Measurements from ENCODE around the gene STIM1.

The STIM1 gene

DNA sequence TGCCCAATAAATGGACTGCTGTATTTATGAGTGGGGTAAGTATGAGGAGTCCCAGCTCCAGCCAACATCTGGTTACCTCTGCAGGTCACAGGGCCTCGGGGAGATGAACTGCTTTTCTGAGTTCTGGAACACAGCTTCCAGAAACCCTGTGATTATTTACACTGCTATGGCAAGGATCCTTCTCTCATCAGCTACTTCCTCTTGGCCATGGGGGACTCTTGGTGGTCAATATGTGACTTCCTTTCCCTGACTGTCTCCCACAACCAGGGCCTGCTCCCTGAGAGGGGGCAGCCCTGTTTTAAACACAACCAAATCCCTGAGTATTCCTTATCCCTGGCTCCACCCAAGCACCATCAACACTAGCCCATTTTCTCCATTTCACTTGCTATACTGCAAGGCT is 24.7 kb upstream of the STIM1 start:
- DNase-seq (ENCODE audit: low read depth): no peak

DNA sequence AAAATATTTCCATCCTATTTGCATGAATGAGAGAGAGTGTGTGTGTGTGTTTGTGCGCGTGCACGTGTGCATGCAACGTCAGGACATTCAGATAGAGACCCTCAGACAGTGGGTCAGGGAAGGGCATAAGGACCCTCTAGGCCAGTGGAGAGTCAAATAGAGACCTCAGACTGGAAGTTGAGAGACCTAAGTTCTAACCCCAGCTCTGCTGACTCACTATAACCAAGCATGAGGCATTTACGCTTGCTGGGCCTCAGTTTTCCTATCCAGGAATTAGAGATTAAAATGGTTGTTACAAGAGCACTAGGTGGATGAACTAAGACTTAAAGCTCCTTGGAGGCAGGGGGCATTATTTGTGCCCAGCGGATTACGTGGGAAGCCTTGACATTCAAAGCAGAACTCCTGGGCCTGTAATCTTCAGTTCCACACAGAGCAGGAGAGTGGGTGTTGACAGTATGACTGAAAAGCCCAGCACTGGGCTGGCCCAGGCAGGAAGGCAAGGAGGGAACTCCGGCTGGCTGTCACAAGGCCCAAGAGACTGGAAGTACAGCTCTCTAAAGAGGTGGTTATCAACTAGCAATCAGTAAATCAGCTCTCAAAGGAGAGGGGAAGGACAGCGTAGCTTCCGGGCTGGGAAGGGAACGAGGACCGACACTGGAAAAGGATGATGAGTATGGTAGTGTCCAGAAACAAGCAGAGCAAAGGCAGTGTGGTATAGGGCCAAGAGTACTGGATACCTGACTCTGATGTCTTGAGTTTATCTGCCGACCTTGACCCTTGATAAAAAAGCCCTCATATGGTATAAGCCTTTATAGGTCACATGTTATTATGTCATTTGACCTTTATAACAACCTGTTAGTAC is 23.9 kb upstream of the STIM1 start:
- no peak for DNase-seq (ENCODE audit: low read depth)

DNA sequence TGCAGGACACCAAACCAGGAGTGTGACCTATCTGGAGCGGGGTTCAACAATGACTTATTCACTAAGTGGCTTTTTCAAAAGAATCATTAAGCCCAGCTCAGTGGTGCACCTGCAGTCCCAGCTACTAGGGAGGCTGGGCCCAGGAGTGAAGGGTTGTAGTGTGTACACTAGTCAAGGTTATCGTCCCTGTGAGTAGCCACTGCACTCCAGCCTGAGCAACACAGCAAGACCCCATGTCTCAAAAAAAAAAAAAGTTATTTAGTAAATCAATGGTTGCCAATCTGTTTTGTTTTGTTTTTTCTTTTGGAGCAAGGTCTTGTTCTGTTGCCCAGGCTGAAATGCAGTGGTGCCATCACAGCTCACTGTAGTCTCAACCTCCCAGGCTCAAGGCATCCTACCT is 22.6 kb upstream of the STIM1 start:
- DNase-seq (ENCODE audit: low read depth): no peak

DNA sequence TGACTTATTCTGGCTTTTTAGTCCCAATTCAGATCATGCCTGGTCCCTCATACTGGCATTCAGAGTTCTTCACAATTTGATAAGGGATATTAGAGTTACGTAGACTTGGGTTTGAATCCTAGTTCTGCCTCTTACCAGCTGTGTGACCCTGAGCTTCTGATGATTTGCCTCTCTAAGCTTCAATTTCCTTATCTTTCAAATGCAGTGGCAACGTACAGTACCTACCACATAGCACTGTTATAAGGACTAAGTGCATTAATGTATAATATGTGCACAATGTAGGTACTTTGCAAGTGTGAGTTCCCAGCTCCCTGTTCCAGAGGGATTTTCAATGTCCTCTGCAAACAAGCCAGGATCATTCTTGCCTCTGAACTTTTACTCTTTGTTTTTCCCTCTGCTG is 22.0 kb upstream of the STIM1 start:
- no peak for DNase-seq (ENCODE audit: low read depth)

DNA sequence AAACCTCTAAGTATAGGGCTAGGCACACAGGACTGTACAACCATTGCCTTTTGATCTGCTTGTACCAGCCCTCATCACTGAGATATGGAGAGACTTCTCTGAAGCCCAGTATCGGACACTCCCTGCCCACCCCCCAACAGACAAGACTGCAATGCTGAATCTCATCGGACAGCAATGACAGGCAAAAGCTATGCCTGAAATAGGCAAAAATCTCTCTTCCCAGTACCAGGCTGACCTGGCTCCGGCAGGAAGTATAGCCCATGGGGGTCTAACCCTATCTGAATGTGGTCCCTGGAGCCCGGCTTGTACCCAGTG is 21.2 kb upstream of the STIM1 start:
- DNase-seq (ENCODE audit: low read depth): no peak

DNA sequence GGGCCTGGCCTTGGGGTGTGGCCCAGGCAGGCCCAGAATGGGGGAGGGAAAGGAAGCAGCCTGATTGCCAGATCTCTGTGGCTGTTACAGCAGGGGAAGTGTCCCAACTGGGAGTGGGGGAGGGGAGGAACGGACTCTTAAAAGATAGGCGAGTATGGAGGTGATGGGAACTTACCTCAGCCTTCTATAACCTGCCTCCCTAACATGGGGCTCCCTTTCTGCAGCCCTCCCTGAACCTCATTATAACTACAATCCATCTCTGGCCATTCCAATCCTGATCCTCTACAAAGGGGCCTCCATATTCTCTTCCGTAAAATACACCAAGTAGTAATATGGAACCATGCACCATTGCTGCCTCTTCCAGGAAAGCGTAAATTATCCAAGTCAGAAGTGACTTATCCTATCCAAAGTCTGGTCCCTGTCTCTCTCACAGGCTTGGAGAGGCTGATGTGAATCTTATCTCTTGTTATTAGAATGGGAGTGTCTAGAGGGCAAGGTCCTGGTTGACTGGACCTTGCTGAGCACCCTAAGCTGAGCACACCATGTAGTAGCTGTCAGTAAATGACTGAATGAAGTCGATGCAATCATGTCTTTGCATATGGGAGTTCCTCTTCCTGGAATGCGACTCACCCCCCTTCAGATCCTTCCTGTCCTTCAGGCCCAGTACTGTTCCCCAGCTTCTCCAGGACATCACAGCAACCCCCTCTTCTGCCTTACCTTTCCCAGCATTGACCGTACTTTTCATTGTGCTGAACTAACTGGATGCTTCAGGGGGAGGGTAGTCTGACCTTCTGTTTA is 20.6 kb upstream of the STIM1 start:
- DNase-seq (ENCODE audit: low read depth): no peak

DNA sequence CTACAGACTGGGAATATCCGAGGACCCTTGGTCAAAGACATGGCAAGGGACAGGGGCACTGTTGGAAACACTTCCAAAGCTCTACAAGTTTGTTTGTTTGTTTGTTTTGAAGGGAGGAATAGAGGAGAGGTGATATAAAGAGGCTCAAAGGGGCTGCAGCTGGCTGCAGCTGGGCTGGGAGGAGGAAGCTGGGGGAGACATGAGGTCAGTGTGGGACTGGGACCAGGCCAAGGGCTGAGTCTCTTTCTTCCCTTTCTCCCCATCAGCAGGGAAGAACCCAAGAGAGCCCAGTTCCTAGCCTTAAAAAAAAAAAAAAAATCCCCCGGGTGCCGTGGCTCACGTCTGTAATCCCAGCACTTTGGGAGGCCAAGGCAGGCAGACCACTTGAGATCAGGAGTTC is 19.7 kb upstream of the STIM1 start:
- no peak for DNase-seq (ENCODE audit: low read depth)

DNA sequence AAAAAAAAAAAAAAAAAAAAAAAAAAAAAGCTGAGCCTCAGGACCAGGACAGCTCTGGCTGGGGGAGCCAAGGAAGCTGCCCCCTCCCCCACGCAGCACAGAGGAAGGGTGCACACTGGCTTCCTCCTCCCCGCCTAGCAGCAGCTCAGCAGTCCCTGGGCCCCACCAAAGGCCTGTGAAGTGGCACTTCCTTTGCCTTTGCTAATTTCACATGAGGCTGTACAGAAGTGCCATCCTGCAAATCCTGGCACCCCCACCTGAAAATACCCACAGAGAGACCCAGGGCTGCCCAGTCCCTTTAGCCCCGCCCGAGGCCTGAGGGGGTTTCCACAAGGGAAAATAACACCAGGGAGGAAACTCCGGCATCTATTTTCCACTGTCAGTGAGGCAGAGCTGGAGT is 18.6 kb upstream of the STIM1 start:
- no peak for DNase-seq (ENCODE audit: low read depth)

DNA sequence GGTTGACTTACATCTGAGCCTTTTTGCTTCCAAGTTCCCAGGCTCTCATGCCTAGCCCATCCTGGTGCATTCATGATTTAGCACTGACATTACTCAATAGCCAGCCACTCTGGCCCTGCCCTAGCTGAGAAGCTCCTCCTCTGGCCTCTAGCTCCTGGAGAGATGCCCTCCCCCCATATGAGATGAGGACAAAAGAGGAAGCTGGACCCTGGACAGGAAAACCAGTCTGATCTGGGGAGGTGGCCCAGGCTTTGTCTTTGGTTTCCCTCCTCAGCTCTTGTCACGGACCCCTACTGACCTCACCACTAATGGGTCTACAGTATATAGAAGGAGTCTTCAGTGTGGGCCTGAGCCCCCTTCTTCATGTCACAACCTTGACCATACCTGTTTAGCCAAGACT is 17.7 kb upstream of the STIM1 start:
- DNase-seq (ENCODE audit: low read depth): no peak

DNA sequence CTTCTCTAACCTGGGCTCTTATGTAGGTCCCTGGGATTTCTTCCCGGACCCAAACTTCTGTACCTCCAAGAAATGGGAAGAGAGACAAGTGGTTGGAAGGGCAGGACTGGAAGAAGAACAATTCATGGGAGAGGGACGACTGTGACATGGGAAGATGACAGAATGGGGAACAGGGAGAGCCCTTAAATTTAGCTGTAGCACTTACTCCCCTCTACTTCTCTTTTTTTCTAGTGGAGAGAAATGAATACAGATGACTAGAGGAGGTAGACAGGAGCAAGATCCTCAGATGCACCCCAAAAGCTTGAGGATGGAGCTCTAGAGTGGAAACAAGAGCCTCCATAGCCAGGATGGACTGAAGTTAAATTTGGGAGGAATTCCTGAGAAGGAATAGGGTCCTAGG is 17.0 kb upstream of the STIM1 start:
- no peak for DNase-seq (ENCODE audit: low read depth)

DNA sequence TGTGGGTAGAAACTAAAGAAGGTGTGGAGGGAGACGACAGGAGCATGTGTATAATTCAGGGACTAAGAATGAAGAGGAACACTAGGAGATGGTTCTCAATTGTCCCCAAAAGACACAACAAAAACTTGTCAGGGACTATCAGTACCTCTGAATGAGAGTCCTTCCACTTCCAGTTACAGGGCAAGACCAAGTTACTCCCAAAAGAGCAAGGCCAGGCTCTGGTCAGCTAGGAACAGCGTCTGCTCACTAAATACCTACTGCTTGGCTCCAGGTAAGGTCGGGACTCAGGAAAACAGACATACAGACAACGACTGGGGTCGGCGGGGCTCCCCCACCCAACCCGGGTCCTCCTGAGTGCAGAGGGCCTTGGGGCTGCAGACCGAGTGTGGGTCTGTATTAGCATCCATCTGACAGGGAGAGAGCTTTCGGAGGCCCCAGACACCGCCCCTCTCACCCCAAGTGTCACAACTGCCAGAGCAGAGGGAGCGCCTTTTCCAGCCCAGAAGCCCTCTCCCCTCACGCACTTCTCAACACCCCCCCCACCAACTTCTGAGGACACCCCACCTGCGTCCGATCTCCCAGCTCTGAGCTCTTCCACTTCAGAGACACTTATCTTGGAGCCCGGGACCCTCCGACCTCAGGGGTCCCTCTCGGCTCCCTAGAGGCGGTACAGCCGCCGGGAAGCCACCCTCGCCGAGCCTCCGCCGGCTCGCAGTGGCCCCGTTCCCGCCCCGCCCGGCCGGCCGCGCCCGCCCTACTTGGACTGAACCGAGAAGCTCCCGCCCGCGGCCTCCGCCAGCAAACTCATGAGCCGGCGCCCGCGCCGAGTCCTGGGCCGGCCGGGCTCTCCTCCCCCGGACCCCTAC is 15.2 kb upstream of the STIM1 start:
- DNase-seq (ENCODE audit: low read depth): no peak

DNA sequence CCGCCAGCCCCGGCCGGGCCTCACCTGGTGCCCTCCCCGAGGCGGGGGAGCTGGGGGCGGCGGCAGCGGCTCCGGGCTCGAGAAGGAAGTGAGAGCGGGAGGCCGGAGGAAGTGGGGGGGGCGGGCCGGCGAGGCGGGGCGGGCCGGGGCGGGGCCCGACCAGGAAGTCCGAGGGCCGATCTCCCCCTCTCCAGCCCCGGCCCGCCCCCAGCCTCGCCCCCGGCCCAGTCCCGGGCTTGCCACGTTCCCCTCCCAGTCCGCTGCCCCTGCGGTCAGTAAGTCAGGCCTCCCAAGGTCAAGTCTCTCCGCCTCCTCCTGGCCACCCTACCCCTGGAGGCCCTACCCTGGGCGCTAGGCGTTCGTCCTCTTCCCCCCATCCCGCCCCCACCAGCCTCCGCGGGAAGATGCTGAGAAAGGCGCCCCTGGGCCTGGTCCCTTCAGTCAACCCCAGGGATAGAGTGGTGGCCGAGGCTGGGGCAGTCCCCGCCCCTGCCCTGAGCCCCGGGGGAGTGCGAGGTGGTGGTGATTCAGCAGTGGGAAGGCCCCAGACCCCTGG is 14.5 kb upstream of the STIM1 start, which contains the start of gene RHOG:
TSS of gene RHOG (minus strand) at position 90 of the 556 bp plus-strand sequence. CDS start 12,821 bp downstream, outside the sequence.
- DNase-seq (ENCODE audit: low read depth): peak; percentile 64

DNA sequence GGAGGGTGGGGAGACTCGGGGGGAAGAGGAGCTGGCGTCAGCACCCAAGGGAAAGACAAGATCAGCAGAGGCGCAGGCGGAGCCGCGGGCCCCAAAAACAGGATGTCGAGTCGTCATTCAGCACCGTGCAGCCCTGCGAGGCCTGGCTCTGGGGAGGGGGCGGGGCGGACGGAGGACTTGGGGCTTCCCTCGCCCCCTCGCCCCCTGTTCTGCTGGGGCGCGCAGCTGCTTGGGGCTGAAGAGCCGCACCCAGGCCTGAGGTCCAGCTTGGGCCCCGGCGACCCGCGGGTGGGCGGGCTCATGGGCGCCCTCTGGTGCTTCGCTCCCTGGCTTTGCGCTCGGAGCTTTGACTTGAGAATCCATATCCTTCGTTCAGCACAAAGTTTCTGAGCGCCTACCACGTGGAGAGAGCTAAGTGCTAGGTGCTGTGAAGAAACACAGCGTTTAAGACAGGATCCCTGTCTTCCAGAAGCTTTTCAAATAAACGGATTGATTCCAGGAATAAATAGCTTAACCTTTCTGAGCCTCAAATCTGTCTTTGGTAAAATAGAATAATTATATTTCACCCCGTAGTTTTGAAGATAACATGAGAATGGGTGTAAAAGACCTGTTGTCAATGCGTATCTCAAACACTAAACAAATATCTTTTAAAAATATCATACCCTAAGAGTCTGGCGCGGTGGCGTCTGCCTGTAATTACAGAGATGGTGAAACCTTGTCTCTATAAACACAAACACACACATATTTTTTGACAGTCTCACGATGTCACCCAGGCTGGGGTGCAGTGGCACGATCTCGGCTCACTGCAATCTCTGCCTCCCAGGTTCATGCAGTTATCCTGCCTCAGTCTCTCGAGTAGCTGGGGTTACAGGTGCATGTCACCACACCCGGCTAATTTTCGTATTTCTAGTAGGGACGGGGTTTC is 13.8 kb upstream of the STIM1 start:
- peak; percentile 65 for DNase-seq (ENCODE audit: low read depth)

DNA sequence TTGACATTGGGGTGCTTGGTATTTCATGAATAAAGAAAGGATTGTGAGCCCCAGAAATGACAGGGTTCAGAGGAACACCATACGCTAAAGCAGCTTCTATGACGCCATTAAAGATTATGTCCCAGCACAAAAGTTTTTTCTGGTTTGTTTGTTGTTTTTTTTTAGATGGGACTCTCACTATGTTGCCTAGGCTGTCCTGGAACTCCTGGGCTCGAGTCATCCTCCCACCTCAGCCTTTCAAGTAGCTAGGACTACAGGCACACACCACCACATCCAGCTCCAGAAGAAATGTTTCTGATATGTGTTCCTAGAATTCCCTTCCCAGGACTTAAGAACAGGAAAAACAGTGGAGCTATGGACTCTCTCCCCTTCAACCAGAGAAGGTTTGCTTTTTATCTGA is 12.1 kb upstream of the STIM1 start:
- no peak for DNase-seq (ENCODE audit: low read depth)

DNA sequence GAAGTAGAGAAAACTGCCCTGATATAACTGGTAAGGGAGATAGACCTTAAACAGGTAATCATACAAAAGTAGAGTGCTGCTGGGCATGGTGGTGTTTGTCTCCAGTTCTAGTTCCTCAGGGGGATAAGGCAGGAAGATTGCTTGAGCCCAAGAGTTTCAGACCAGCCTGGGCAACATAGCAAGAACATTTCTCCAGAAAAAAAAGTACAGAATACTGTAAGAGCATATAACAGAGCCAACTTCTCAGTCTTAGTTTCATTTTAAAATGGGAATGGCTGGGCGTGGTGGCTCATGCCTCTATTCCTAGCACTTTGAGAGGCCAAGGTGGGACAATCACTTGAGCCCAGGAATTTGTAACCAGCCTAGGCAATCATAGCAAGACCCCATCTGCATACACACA is 10.2 kb upstream of the STIM1 start:
- DNase-seq (ENCODE audit: low read depth): no peak

DNA sequence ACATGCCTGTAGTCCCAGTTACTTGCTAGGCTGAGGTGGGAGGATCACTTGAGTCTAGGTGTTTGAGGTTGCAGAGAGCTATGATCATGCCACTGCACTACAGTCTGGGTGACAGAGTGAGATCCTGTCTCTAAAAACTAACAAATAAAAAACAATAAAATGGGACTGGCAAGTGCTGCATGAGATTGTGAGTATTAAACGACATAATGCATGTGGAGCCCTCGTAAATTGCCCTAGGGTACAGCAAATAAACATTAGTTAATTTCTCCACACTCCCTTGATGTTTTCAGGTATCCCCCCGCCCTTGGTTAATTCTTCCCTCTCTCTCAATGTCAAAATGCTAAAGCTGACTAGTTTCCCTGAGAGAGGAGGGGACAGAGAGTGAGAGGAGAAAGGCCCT is 9.8 kb upstream of the STIM1 start:
- no peak for DNase-seq (ENCODE audit: low read depth)

DNA sequence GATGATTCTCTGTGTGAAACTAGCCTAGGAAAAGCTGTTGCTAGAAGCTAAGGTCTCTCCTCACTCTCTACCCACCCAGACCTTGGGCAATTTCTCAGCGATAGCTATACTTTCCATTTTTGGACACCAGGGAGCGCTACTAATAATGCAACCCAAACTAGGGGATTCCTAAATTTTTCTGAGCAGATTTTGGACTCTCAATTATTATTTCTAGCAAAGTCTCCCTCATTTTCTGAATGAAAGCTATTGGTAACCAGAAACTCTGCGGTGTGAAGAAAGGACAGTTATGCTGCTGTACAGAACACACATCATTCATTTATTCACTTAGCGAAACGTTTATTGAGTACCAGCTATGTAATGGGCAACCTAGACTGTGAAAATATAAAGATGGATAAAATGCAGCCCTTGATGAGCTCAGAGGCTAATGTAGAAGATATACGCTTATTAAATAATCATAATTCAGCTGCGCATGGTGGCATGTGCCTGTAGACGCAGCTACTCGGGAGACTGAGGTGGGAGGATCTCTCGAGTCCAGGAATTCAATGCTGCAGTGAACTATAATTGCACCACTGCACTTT is 6.1 kb upstream of the STIM1 start:
- DNase-seq (ENCODE audit: low read depth): no peak

DNA sequence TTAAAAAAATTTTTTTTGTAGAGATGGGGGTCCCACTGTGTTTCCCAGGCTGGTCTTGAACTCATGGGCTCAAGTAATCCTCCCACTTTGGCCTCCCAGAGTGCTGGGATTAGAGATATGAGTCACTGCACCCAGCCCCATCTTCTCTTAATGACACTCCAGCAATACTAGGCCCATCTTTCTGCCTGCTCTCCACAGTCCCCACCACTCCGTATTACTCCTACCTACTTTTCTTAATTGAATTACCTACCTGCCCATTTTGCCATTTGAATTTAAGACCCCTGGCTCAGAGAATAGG is 2.0 kb upstream of the STIM1 start:
- DNase-seq (ENCODE audit: low read depth): no peak

DNA sequence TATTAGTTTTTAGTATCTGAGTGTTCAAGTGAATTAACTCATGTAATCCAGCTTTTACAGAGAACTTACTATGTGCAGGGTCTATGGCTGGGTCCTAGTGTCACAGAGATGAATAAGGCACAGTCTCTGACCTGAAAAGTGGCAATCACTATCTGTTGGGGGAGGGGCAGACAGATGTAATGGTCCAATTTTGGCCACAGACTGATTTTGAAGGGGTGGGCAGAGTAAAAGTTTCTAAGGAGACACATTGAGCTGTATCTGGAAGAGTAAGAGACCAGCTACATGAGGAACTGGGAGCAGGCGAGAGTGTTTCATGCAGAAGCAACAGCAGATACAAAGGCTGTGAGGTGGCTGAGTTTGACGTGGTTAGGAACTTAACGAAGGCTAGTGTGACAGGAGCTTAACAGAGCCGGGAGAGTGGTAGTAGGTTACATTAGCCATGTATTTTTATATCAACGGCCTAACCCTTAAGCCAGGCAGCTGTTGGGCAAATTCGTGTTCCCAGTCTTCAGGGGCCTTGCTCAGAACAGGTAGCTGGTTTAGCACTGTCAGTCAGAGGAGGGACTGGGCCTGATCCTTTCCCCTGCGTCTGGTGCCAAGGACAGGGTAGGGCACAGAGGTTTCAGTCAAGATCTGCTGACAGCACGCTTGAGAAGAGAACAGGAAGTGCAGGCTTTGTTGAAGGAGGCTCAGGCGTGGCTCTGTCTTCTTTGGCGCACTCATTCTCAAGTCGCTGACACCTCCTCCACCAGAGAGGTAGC is 1.4 kb upstream of the STIM1 start:
- no peak for DNase-seq (ENCODE audit: low read depth)

DNA sequence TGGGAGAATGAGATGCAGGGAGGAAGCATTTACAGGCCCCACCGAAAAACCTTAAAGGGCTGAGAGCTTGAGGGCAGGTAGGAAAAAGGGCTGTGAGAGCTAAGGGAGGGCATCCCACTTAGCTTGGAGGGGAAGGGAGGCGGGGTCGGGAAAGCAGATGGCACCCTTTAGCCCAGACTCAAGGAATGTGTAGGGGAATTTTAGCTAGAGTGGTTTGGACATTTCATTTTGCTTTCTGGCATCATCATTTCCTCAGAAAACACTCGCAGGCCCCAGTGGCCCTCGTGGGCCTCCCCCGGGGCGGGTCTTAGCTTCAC is 846 bp upstream of the STIM1 start:
- no peak for DNase-seq (ENCODE audit: low read depth)

All from GM04504 (cell line).